ENCODE data around the gene TJP3.
A peak's percentile ranks its signal among the peaks of the same experiment; 100 is the strongest.

TJP3 gene

DNA sequence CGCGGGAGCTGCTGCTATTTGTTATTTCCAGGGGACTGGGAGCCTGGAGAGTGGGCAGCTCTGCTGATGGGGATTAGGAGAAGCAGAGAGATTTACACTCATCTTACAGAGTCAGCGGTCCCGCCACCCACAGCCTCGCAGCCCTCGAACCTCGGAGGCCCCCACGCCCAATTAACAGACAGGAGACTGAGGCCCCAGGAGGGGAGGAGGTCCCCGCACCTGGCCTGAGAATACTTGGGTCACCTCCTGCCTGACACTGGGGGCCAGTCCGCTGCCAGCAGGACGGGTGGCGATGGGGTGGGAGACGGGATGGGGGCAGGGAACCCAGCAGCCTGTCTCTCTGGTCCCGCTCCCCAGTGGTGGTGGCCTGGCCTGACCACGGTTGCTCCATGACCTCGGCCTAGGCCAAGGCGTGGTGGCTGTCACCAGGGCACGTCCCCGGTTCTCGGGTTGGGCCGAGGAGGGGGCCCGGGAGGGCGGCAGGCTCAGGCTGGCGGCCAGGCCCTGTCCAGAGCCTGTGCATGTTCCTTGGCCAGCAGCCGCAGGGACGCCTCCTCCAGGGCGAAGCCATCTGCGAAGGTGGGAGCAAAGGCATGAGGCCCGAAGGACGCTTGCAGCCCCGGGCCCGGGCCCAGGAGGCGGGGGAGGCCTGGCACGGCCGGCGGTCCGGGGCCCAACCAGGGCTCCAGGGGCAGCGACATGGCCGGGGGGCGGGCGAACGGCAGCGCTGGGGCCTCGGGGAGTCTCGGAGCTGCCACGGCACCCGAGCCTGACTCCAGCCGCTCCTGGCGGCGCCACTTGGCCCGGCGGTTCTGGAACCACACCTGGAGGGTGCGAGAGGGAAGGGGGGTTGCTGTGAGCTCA is 62.2 kb downstream of the TJP3 start:
- no peak for DNase-seq

DNA sequence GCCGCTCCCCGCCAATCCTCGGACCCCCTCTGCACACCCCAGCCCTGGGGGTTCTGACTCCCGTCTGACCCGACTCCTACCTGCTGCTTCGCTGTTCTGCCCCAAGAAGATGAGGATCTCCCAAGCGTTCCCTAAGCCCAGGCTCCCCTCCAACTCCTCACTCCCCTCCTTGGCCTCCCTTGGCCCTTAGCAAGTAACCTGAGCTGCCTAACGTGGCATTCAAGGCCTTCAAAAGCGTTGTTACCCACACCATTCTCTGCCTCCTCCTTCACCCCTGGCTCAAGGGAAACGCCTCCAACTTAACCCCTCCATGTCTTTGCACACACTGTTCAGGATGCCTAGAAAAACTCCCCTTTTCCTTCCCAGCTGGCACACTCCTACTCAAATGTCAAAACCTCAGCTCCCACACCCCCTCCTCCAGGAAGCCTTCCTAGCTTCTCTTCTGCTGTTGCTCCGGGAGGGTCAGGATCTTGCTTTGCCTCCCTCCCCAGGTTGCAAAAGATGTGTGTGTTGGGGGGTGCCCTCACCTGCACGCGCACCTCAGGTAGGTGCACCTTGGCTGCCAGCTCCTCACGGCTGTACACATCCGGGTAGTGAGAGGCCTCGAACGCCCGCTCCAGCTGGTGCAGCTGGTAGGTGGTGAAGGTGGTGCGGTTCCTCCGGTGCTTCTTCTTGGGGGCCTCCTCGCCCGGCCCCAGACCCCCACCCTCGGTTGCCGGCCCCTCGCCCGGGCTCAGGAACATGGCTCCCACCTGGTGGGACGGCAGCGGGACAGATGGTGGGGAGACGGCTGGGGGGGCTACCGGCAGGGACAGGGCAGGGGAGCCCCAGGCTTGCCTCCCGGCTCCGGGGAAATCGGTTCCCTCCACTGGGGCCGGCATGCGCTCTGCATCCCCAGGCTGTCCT is 63.1 kb downstream of the TJP3 start:
- DNase-seq = no peak

DNA sequence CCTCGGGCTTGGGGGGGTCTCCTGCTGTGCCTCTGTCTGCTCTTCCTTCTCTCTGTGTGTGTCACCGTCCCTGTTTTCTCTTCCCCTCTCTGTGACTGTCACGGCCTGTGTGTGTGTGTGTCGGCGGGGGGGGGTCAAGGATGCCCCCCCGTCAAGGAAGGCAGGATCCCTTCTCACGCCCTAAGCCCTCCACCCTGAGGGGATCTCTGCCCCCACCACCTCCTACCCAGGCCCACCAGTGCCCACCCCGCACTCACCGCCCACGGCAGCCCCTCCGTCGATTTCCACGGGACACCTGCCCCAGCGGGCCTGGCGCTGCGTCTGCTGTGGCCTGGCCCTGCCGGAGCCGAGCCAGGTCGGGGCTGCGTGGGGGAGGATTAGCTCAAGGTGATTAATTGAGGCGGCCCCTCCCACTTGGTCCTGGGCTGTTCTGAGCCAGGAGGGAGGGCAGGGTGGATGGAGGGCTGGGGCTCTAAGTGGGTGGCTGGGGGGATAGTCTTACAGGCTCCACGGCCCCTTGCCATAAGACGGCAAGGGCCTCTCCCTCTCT is 63.8 kb downstream of the TJP3 start, which contains the start of gene RAX2:
Gene RAX2, minus strand, starts transcription at position 323 of the 550 bp plus-strand sequence. CDS start 486 bp downstream, outside the sequence.
- DNase-seq = no peak

DNA sequence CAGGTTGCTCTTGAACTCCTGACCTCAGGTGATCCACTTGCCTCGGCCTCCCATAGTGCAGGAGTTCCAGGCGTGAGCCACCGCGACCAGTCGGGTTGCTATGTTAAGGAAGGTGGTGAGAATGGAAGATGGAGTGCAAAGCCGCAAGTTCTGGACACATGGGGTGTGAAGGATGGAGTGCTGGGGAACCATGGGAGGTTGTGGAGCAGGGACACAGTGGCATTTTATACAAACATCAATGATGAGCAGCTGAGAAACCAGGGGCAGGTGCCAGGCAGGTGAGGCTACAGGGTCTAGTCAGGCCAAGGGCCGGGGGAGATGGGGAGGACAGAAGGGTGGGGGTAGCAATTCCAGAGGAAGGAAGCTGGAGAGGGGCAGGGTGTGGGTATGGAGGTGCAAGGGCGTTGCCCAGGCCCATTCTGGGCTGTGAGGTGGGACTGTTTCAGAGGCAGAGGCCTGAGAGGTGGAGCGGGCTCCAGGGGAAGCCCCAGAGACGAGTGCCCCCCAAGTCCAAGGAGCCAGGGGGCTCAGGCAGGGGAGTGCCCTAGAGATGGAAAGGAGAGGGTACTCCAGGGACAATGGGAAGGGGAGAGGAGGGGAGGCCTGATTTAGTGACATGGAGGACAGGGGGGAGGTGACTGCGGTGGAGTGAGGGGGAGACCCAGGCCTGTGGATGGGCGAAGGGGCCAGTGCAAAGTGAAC is 65.8 kb downstream of the TJP3 start:
- DNase-seq = no peak

DNA sequence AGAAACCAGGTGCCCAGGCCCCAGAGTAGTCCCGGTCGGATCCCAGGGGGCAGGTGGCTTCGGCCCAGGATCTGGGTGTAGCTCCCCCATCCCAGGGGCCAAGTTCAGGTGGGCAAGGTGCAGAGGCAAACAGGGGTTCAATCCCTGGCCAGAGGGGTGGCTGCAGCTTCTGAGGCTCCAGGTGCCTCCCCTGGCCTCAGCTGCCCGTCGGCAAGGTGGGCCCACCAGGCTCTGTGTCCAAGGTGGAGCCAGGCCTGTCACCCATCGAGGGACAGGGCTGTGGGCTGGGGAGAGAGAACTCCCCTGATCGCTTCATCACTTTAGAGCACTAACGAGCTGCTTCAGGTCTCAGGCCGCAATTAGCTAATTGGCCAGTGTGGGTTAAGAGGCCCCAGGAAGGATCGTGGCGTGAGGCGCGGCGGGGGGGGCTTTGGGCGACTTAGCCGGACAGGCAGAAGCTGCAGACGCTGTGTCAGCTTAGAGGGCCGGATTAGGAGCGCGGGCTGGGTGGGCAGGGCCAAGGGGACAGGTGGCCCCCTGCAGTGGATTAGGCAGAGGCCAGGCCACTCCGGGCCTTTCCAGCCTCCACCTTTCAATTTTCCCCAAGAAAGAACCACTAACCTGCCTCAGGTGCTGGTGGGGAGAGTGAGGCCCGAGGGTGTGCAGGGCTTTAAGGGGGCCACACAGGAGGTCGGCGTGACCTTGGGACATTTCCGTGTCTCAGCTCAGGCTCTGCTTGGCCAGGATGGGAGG is 66.6 kb downstream of the TJP3 start:
- no peak for DNase-seq

DNA sequence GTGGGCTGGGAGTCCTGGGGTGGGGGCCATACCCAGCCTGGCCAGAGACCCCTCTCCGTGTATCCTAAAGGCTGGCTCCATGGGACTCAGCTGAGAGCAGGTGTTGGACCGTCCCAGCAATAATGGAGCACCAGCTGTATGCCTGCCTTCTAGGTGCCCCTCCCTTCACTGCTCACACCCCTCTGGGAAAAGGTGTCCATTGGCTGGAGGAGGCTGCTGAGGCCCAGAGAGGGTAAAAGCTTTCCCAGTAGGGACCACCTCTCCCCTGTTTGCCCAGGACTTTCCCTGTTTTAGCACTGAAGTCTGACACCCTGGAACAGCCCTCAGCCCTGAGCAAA is 67.2 kb downstream of the TJP3 start:
- no peak for DNase-seq

DNA sequence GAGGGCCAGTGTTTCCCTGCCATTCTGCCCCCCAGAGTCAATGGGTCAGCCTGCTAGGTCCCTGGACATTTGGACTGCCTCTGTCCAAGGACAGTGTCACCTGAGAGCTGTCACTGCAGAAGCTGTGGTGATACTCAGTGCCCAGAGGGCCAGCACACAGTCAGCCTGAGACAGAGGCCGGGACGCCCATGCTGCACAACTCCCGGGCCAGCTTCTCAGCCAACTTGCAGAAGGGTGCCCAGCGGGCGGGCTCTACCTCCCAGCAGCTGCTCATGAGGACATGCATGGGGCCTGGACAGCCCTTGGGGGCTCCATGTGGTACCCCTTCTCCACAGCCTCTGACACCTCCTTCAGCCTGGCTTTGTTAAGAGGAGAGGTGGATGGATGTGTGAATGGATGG is 67.6 kb downstream of the TJP3 start:
- no peak for DNase-seq

DNA sequence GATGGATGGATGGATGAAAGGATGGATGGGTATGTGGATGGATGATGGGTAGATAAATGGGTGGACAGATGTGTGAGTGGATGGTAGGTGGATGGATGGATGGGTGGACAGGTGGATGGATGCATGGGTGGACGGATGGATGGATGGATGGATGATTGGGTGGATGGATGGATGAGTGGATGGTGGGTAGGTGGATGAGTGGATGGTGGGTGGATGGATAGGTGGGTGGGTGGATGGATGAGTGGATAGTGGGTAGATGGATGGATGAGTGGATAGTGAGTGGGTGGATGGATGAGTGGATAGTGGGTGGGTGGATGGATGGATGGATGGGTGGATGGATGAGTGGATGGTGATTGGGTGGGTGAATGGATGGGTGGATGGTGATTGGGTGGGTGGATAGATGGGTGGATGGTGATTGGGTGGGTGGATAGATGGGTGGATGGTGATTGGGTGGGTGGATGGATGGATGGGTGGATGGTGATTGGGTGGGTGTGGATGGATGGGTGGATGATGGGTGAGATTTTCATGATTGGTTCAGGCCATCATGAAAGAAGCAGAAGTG is 68.4 kb downstream of the TJP3 start:
- DNase-seq = no peak

DNA sequence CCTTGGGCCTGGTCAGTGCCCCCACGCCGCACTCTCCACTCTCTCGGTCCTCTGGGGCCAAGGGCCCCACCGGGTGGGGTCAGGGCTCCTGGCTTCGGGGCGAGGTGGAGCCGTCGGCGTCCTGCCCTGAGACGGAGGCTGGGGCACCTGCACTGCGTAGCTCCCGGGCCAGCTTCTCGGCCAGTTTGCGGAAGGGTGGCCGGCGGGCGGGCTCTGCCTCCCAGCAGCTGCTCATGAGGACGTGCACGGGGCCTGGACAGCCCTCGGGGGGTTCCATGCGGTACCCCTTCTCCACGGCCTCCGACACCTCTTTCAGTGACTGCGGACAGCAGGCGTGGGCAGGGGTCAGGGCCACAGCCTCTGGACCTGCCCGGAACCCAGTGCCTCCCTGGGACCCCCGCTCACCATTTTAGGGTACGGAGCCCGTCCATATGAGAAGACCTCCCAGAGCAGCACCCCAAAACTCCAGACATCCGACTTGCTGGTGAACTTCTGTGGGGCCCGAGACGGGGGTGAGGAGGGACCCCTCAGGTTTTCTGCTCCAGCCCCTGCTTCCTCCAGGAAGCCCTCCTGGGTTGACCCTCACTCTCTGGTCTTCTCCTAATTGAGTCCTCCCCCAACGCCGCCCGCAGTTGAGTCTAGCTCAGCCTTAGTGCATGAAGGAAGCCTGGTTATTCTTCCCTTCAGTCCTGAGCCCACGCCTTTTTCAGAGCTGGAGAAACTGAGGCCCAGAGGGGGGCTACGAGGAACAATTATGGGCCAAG is 70.1 kb downstream of the TJP3 start:
- no peak for DNase-seq

DNA sequence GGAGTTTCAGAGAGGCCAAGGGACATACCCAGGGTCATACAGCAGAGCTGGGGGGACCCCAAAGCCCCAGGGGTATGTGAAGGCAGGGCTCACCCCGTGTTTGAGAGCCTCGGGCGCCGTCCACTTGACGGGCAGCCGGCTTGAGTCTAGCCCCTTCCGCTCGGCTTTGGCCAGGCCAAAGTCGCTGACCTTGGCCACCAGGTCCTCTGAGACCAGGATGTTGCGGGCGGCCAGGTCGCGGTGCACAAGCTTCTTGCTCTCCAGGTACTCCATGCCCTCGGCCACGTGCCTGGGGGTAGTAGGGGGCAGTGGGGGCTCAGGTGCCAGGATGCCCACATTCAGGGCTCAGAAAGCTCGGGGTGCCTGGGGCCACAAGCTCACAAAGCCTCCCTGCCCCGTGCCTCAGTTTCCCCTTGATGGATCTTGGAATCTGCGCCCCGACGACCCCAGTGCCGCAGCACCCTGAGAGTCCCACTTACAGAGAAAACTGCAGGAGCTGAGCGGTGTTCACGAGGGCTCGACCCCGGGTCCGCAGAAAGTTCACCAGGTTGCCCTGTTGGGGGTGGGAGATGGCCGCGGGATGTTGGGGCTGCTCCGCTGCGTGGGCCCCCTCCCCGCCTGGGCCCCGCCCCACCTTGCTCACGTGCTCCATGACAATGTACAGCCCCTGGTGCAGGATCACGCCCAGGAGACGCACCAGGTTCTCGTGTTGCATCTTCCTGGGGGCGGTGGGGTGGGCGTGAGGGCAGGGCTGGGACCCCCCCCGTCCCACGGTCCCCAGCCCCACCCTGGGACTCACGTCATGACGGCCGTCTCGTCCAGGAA is 70.9 kb downstream of the TJP3 start:
- no peak for DNase-seq

DNA sequence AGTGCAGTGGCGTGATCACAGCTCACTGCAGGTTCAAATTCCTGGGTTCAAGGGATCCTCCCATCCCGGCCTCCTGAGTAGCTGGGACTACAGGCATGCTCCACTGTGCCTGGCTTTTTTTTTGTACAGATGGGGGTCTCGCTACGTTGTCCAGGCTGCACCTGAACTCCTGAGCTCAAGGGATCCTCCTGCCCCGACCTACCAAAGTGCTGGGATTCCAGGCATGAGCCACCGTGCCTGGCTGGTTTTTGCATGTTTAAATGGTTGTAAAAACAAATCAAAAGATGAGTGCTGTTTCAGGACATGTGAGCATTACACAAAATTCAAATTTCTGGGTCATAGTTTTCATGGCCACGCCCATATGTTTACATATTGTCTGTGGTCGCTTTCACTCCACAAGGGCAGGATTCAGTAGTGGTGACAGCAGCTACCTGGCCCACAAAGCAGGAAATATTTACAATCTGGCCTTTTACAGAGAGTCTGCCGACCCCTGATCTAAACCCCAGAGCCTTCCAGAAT is 72.7 kb downstream of the TJP3 start:
- no peak for DNase-seq

DNA sequence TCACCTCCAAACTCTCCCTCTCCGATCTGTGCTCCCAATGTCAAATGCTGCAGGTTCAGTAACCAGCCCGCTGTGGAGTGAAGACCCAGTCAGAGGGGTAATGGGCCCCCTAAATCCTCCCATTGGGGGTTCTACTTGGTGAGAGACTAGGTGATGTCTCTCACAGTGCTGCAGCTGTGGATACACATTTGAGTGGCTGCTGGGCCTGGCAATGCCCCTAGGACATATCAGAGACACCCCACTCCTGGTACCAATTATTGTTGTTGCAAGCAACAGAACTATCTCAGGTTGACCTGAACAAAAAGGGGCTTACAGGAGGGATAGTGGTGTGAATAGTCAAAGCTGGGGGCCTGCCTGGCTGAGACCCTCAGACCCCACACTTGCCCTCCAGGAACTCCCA is 73.4 kb downstream of the TJP3 start:
- no peak for DNase-seq

DNA sequence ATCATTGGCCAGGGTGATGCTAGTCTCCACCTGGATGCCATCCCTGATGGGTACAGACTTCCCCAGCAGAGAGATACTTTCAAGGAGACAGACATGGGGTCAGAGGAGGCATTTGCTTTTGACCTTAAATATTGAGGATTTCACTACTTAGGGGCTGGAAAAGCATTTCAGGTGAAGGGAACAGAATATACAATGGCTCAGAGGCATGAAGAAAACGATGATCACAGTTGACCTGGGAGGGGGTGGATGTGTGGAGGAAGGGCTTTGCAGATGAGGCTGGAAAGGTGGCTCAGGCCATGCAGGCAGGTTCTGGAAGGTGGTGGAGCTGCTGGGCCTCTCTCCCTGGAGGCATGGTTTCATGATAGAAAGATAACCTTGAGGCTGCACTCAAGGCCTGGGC is 74.1 kb downstream of the TJP3 start:
- no peak for DNase-seq

DNA sequence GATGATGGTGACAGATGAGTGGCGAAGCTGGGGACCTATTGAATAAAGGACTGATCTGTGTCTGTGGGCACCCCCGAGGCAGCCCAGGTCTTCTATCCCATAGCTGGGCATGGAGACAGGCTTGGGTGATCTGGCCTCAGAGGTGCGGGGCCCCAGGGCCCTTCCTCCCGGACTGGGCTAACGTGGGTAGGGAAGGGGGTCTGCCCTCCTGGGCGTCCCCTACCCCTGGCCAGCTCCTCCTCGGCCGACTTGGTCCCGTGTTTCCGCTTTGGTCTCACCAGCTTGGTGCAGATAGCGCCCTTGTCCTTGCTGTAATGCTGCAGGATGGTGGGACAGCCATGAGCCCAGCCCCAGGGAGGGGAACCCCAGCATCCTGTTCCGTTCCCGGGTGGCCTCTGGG is 74.7 kb downstream of the TJP3 start:
- no peak for DNase-seq

DNA sequence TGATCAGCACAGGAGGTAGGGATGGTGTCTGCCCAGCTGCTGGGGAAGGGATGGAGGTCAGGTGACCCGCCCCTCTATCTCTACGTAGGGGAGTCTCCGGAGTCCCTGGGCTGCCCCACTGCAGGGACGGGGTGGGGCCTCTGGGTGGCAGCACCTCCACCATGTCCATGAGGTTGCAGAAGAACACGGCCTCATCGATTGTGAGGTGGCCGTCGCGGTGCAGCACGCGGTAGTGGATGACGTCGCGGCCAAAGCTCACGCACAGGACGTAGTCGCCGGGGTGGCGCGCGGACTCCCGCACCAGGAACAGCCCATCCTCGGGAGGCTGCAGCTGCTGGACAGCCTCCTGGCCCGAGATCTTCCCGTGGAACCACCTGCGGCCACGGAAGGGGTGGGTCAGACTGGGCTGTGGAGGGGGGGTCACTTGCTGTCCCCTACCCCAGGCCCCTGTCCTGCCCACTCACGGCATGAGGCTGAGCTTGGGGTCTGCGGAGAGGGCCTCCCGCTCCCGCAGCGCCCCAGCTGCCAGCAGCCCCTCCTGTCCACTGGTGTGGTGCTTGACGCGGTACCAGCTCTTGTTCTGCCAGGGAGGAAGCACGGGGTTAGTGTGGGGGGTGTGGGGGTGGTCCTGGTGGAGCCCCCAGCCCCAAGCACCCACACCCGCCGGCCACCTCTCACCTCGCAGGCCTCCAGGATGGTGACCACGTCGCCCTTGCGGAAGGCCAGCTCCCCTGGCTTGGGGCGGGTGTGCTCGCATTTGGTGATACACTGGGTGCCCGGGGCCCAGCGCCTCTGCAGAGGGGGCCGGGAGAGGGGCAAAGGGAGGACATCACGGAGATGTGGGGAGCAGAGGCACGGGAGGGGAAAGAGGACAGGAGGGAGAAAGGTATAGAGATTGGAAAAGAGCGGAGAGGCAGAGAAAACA is 75.7 kb downstream of the TJP3 start:
- no peak for DNase-seq

DNA sequence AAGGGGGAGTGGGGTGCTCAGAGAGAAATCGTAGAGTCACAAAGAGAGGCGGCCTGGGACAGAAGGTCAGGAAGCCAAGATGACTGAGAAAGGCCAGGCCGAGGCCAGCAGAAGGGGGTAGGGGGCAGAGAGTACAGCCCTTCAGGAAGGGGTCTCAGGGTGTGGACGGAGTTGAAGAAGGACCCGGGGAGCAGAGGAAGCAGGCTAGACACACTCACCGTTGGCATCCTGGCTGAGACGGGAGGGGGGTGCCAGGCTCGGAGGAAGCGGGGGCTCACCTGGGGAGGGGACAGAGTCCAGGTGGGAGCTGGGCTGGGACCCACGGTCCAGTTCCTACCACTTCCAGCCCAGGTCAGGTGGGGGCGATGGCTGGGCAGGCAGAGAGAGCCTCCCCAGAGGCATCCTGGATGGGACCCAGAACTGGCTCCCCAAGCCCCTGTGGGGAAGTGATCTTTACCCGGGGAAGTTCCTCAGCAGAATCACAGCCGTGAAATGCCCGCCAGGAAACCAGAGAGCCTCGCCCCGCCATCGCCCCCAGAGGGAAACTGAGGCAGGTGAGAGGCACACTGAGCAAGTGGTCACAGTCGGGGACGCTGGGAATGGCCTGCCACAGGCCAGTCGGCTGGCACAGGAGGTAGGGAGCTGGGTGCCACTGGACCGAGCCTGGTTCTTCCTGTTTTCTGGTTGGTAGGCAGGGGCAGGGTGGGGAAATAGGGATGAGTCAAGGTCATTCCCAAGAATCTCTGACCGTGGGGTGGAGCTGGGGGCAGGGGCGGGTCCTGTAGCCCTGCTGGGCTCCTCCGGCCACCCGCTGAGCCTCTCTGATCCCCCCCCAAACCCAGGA is 76.6 kb downstream of the TJP3 start:
- peak; percentile 67 to 90 for DNase-seq

DNA sequence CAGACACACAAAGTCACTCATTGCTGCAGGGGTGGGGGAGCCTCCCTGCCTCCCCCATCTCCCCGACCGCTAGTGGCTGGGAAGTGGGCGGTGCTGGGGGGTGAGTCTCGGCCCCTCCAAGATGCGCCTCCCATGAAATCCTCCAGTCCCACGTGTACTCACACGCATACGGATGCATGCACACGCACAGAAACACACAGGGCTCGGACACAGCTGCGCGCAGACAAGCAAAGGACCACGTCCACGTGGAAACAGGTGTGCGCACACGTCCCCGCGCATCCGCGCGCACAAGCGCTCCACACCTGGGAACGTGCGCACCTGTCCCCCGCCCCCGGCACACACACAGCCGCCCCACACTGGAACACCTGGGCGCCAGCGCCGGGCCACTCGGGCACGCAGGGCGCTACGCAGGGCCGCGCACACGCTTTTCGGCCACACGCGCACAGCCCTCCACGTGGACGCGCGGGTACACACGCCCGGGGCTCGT is 77.3 kb downstream of the TJP3 start:
- DNase-seq = no peak
